Germinal center (tissue), 1 donor: ENCODE measurements around the gene DUSP16.
"Not testable (repeated sequence)": the region's sequence is repeated elsewhere in the genome, so short reads cannot be mapped to it uniquely, and the experiment has no call there.

Experiments
- DNase-seq: peaks from one replicate; pipeline ENCODE4 v3.0.0; 2012; ENCODE audit warnings: mixed read lengths, low spot score

Gene DUSP16

GRCh38 chr12:12520273-12520672 is 42.4 kb downstream of the DUSP16 start:
- no peak for DNase-seq

GRCh38 chr12:12519354-12519998 is 43.2 kb downstream of the DUSP16 start:
- DNase-seq: no peak

- DNase-seq: no peak
These were observed 43.7 kb downstream of the DUSP16 start for GRCh38 chr12:12518919-12519318.

GRCh38 chr12:12518464-12518845 is 44.2 kb downstream of the DUSP16 start:
- no peak for DNase-seq

- no peak for DNase-seq
These were observed 49.2 kb downstream of the DUSP16 start for GRCh38 chr12:12513416-12514006.

GRCh38 chr12:12511895-12512711 is 50.6 kb downstream of the DUSP16 start:
- DNase-seq: no peak

GRCh38 chr12:12511021-12511783 is 51.5 kb downstream of the DUSP16 start:
- DNase-seq: no peak

GRCh38 chr12:12510551-12510950 is 52.1 kb downstream of the DUSP16 start:
- DNase-seq: no peak

- no peak for DNase-seq
These were observed 52.5 kb downstream of the DUSP16 start for GRCh38 chr12:12510141-12510540.

- DNase-seq: no peak
These were observed 54.1 kb downstream of the DUSP16 start for GRCh38 chr12:12508612-12509011.

- no peak for DNase-seq
These were observed 55.5 kb downstream of the DUSP16 start for GRCh38 chr12:12507121-12507520.

GRCh38 chr12:12506496-12506890 is 56.2 kb downstream of the DUSP16 start:
- no peak for DNase-seq

GRCh38 chr12:12505544-12506495 is 56.8 kb downstream of the DUSP16 start:
- peak; percentile 9 for DNase-seq

- DNase-seq: no peak
These were observed 59.1 kb downstream of the DUSP16 start for GRCh38 chr12:12503384-12504078.

GRCh38 chr12:12502815-12503151 is 59.9 kb downstream of the DUSP16 start:
- no peak for DNase-seq

GRCh38 chr12:12502130-12502814 is 60.4 kb downstream of the DUSP16 start:
- not testable (repeated sequence) for DNase-seq

- no peak for DNase-seq
These were observed 61.5 kb downstream of the DUSP16 start for GRCh38 chr12:12501121-12501520.

GRCh38 chr12:12499909-12500604 is 62.6 kb downstream of the DUSP16 start:
- DNase-seq: no peak

GRCh38 chr12:12498210-12498609 is 64.5 kb downstream of the DUSP16 start:
- DNase-seq: no peak

- DNase-seq: no peak
These were observed 67.1 kb downstream of the DUSP16 start for GRCh38 chr12:12495536-12495935.
